GM12878 (cell line): ENCODE measurements around the gene ARRDC1.

ENCODE experiments used
- CEBPB ChIP-seq, 2 experiments: fragments of 150-350 bp in 1 of 2; IDR thresholded peaks; 2 replicates each; pipeline ENCODE4 v1.6.1; 2012 to 2014; ENCODE audit warnings: low read depth in 2 of 2, low read length in 2 of 2, borderline replicate concordance in 1 of 2, inconsistent platforms in 1 of 2
- CTCF ChIP-seq, 3 experiments: IDR thresholded peaks in 2 of 3; conservative IDR thresholded peaks in 1 of 3; 2 replicates each; pipeline ENCODE4 v1.5.1; 2011; ENCODE audit warnings: low read depth in 3 of 3, low read length in 3 of 3, mild to moderate bottlenecking in 3 of 3, control low read depth in 2 of 3, moderate library complexity in 2 of 3, inconsistent platforms in 1 of 3, mixed read lengths in 1 of 3; ENCODE audit not compliant: control insufficient read depth in 2 of 3, insufficient read depth in 1 of 3; ENCODE audit errors: extremely low read depth in 1 of 3
- ZZZ3 ChIP-seq: IDR thresholded peaks from 2 replicates; pipeline ENCODE4 v1.6.1; 2011; ENCODE audit warnings: low read depth; ENCODE audit not compliant: control insufficient read depth, insufficient read length

GRCh38 chr9:137613738-137614523 lies 8.4 kb downstream of the ARRDC1 start:
- TF ChIP-seq ZZZ3: no peak
- TF ChIP-seq CTCF (IDR thresholded peaks at IDR 0.05 in 2 of 3, conservative IDR thresholded peaks at IDR 0.05 in 1 of 3; ENCODE audit: control insufficient read depth in 2 of 3, extremely low read depth in 1 of 3, insufficient read depth in 1 of 3, low read depth in 3 of 3, low read length in 3 of 3): no peak
- TF ChIP-seq CEBPB (IDR thresholded peaks at IDR 0.05; ENCODE audit: borderline replicate concordance in 1 of 2, low read depth in 2 of 2, low read length in 2 of 2): no peak
